Colonic mucosa (tissue), 4 donors: ENCODE results near the gene SNX13. TPM values are rescaled to one million over a fixed set of nuclear protein-coding genes. Genes with fewer than 3 reads are reported as not detected.

Experiments used
- DNase-seq: peaks from one replicate; pipeline ENCODE4 v3.0.0-alpha.2; 2020
- H3K27ac ChIP-seq: fragments of 200-600 bp; one replicate; pipeline ENCODE4 v1.8.0; 2021
- H3K27me3 ChIP-seq: fragments of 200-600 bp; one replicate; pipeline ENCODE4 v1.8.0; 2021
- H3K36me3 ChIP-seq: fragments of 200-600 bp; one replicate; pipeline ENCODE4 v1.8.0; 2021
- H3K4me1 ChIP-seq: fragments of 200-600 bp; one replicate; pipeline ENCODE4 v1.8.0; 2021; ENCODE audit warnings: mild to moderate bottlenecking
- H3K4me3 ChIP-seq: fragments of 200-600 bp; one replicate; pipeline ENCODE4 v1.8.0; 2021
- H3K9ac ChIP-seq, 2 donors: one replicate each; pipeline ENCODE4 v1.7.0; 2013; ENCODE audit warnings: control low read depth in 2 of 2, low read depth in 2 of 2, low read length in 2 of 2
- H3K9me3 ChIP-seq: fragments of 200-600 bp; one replicate; pipeline ENCODE4 v1.8.0; 2021
- CTCF ChIP-seq: fragments of 200-600 bp; IDR thresholded peaks from one replicate; pipeline ENCODE4 v1.8.0; 2022; ENCODE audit warnings: antibody characterized with exemption, mild to moderate bottlenecking
- intact Hi-C: fragments of 100-400 bp; cut with DNase I; formaldehyde crosslinking; loops from one replicate; pipeline ENCODE4 v1.14.1; 2022
- total RNA-seq, 2 donors: library from RNA; stranded (reverse); fragmentation: NEBNext Ultra II Directional in 1 of 2; extraction: Animal tissue kit (Norgen Biotek cat#: 25700) in 1 of 2; gene quantifications; one replicate each; pipeline ENCODE4 v1.2.1, GENCODE V29; 2021
- donor health status: healthy.
- donor health status: DM: no; HTN: no; CAD: no.
- donor health status: DM: no; HTN: no; CAD: no.

SNX13 gene
- total RNA-seq, 2 donors from 2014 or later: 52.5 to 71.4 TPM

DNA sequence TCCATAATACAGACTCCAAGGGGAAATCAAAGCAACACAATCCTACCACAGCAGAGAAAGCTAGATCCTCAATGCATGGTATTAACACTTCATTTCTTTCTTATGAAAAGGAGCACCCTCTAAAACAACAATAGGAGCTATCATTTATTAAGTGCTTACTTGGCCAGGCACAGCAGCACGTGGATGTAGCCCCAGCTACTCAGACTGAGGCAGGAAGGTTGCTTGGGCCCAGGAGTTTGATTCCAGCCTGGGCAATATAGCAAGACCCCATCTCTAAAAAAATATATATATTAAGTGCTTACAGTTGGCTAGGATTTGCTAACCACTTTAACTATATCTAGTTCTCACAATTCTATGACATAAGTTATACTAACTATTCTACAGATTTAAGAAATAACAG is 12.2 kb downstream of the SNX13 start:
- H3K27me3 ChIP-seq: no peaks in the 10 kb centered on the region
- DNase-seq: no peak
- H3K9me3 ChIP-seq: no peaks in the 10 kb centered on the region
- no peak overlapping the region for H3K9ac ChIP-seq
- no peaks in the 10 kb centered on the region for H3K4me1 ChIP-seq
- no peak for TF ChIP-seq CTCF
- H3K27ac ChIP-seq: no peak overlapping the region
- no peak overlapping the region for H3K4me3 ChIP-seq
- no peaks in the 10 kb centered on the region for H3K36me3 ChIP-seq
- intact Hi-C loops: no loop called here

DNA sequence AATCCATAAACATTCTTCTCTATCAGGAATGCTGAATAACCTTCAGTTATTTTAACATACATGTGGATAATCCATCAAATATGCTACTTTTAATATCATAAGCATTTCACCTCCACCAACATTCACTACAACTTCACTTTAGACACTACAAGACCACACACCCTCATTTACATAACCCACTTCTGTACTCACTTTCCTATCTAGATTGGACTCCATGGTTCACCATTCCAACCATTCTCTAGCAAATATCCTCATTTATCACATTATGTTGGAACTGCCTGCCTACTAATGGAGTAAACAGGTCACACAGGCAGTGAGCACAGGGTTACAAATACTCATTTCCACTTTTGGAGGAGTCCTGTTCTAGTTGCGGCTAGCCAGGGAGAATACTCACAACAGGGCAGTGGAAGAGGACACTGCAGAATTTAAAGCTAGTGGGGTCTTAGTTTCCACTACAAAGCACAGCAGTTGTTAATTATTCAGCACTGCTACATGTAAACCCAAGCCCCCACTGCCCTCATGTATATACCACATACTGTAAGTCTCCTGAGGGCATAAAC is 18.4 kb downstream of the SNX13 start:
- no peak overlapping the region for H3K4me3 ChIP-seq
- no peaks in the 10 kb centered on the region for H3K4me1 ChIP-seq
- H3K9me3 ChIP-seq: no peaks in the 10 kb centered on the region
- intact Hi-C loops: no loop called here
- H3K36me3 ChIP-seq: no peaks in the 10 kb centered on the region
- no peak for DNase-seq
- TF ChIP-seq CTCF: no peak
- no peak overlapping the region for H3K9ac ChIP-seq
- H3K27me3 ChIP-seq: no peaks in the 10 kb centered on the region
- no peak overlapping the region for H3K27ac ChIP-seq

DNA sequence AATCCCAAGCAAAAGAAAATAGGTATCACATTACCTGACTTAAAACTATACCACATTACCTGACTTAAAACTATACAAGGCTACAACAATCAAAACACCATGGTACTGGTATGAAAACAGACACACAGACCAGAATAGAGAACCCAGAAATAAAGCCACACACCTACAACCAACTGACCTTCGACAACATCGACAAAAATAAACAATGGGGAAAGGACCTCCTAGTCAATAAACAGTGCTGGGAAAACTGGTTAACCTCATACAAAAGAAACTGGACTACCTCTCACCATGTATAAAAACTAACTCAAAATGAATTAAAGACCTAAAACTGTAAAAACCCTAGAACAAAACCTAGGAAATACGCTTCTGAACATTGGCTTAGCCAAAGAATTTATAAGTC is 22.5 kb downstream of the SNX13 start:
- Histone ChIP-seq H3K27me3 (no peaks in the 10 kb centered on the region), H3K36me3 (no peaks in the 10 kb centered on the region), H3K4me3 (no peak overlapping the region), H3K9ac (no peak overlapping the region), H3K27ac (no peak overlapping the region), H3K4me1 (no peaks in the 10 kb centered on the region), H3K9me3 (no peaks in the 10 kb centered on the region)
- no peak for TF ChIP-seq CTCF
- no peak for DNase-seq
- intact Hi-C loops: no loop called here

- no peaks in the 10 kb centered on the region for H3K36me3 ChIP-seq
- H3K27ac ChIP-seq: no peak overlapping the region
- no peak for DNase-seq
- H3K9me3 ChIP-seq: no peaks in the 10 kb centered on the region
- H3K27me3 ChIP-seq: no peaks in the 10 kb centered on the region
- no peak for TF ChIP-seq CTCF
- intact Hi-C loops: no loop called here
- no peak overlapping the region for H3K9ac ChIP-seq
- no peaks in the 10 kb centered on the region for H3K4me1 ChIP-seq
- no peak overlapping the region for H3K4me3 ChIP-seq
Measured at GRCh38 chr7:17916786-17917185, 23.5 kb downstream of the SNX13 start.

DNA sequence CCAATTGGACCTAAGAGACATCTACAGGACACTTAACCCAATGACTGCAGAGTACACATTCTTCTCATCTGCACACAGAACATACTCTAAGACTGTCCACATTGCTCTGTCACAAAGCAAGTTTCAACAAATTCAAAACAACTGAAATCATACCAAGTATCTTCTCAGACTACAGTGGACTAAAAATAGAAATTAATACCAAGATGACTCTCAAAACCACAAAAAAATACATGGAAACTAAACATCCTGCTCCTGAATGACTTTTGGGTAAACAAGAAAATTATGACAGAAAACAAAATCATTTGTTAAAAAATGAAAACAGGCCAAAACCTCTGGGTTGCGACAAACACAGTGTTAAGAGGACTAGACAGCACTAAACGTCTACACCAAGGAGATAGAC is 24.5 kb downstream of the SNX13 start:
- Histone ChIP-seq H3K4me3 (no peak overlapping the region), H3K27me3 (no peaks in the 10 kb centered on the region), H3K36me3 (no peaks in the 10 kb centered on the region), H3K9me3 (no peaks in the 10 kb centered on the region), H3K4me1 (no peaks in the 10 kb centered on the region), H3K27ac (no peak overlapping the region), H3K9ac (no peak overlapping the region)
- DNase-seq: no peak
- intact Hi-C loops: no loop called here
- TF ChIP-seq CTCF: no peak

GRCh38 chr7:17915168-17915567 is 25.1 kb downstream of the SNX13 start:
- H3K9ac ChIP-seq: no peak overlapping the region
- H3K27me3 ChIP-seq: no peaks in the 10 kb centered on the region
- intact Hi-C loops: no loop called here

More at GRCh38 chr7:17915168-17915567, 25.1 kb downstream of the SNX13 start:
- no peak overlapping the region for H3K27ac ChIP-seq
- no peaks in the 10 kb centered on the region for H3K36me3 ChIP-seq
- TF ChIP-seq CTCF: no peak
- no peaks in the 10 kb centered on the region for H3K9me3 ChIP-seq
- no peak for DNase-seq
- no peak overlapping the region for H3K4me3 ChIP-seq
- no peaks in the 10 kb centered on the region for H3K4me1 ChIP-seq
